Ovary (tissue), 9 donors: Measurements from ENCODE around the gene ADAMTS13. TPM values are rescaled to one million over a fixed set of nuclear protein-coding genes. Genes with fewer than 3 reads are reported as not detected.

Experiments
- DNase-seq, 5 donors: peaks; one replicate each; pipeline ENCODE4 v3.0.0-alpha.2; 2019 to 2020
- H3K27ac ChIP-seq, 2 donors: fragments of 200-600 bp; one replicate each; pipeline versions ENCODE4 v1.5.1 to v1.8.0; 2019 to 2022
- H3K27me3 ChIP-seq: fragments of 200-600 bp; one replicate; pipeline ENCODE4 v1.8.0; 2022
- H3K36me3 ChIP-seq: fragments of 200-600 bp; sonication (generic); one replicate; pipeline ENCODE4 v1.5.1; 2019
- H3K4me1 ChIP-seq: one replicate; pipeline ENCODE4 v1.8.1; 2013; ENCODE audit warnings: mild to moderate bottlenecking, moderate library complexity; ENCODE audit not compliant: insufficient read depth
- H3K4me3 ChIP-seq: fragments of 200-600 bp; sonication (generic); one replicate; pipeline ENCODE4 v1.5.1; 2017
- H3K9me3 ChIP-seq, 2 donors: fragments of 200-600 bp in 1 of 2; sonication (generic) in 1 of 2; one replicate each; pipeline versions ENCODE4 v1.5.1 to v1.8.1; 2013 to 2019; ENCODE audit warnings: mild to moderate bottlenecking in 1 of 2, moderate library complexity in 1 of 2
- CTCF ChIP-seq, 3 donors: fragments of 450-650 bp in 2 of 3; fragments of 200-600 bp in 1 of 3; IDR thresholded peaks; one replicate each; pipeline versions ENCODE4 v1.5.1 to v1.8.0; 2016 to 2022; ENCODE audit warnings: antibody characterized with exemption in 3 of 3, mild to moderate bottlenecking in 1 of 3
- EP300 ChIP-seq: sonication (generic); formaldehyde crosslinking; IDR thresholded peaks from one replicate; pipeline ENCODE4 v1.6.1; 2017; ENCODE audit warnings: antibody characterized with exemption
- POLR2A ChIP-seq: fragments of 450-650 bp; IDR thresholded peaks from one replicate; pipeline ENCODE4 v1.6.1; 2017; ENCODE audit warnings: antibody characterized with exemption, mild to moderate bottlenecking, moderate library complexity
- WGBS, 3 donors: extraction: QIAGEN DNeasy Blood & Tissue Kit in 1 of 3; methylation state at CpG; one replicate each; pipeline versions ENCODE4 v1.1.5 to v1.1.7; 2013 to 2017; 5-methylcytosine and 5-hydroxymethylcytosine counted together
- intact Hi-C, 4 donors: fragments of 100-400 bp; cut with DNase I; formaldehyde crosslinking; loops; one replicate each; pipeline versions ENCODE4 v1.11.0 to v1.15.1; 2022 to 2023
- polyA plus RNA-seq, 2 donors: library from polyadenylated mRNA; stranded (reverse); fragments of 200-250 nt in 1 of 2; fragments of 350-450 nt in 1 of 2; fragmentation: Illumina TruSeq in 1 of 2; extraction: RNeasy Lipid Tissue Mini Kit (QIAGEN cat#74804) in 1 of 2; gene quantifications; one replicate each; pipeline ENCODE4 v1.2.3, GENCODE V29; 2013 to 2014
- total RNA-seq, 7 donors: library from RNA; depleted of rRNA in 2 of 7; stranded (reverse); fragments of >200 nt in 2 of 7; fragmentation: NEBNext Ultra II Directional in 3 of 7; extraction: Animal tissue kit (Norgen Biotek cat#: 25700) in 3 of 7; gene quantifications; one replicate each; pipeline versions ENCODE4 v1.1.0 to v1.2.4, GENCODE V29; 2016 to 2023
- donor health status: DM: no; HTN: no; CAD: no; lungs with moderate emphysema.
- donor health status: DM: no; HTN: no; CAD: no.
- donor health status: Bipolar disorder and iron deficiency.
- donor health status: DM: yes; HTN: yes; CAD: no.
- donor health status: DM: no; HTN: no; CAD: no.
- donor health status: DM: yes; HTN: yes; CAD: no.

ADAMTS13 gene
- total and polyA plus RNA-seq, 9 donors = 0.45 to 4.2 (median 3.6) TPM

GRCh38 chr9:133429641-133430161 is 7.5 kb downstream of the ADAMTS13 start:
- Histone ChIP-seq H3K36me3 (no peaks in the 10 kb centered on the region), H3K27me3 (no peaks in the 10 kb centered on the region), H3K4me3 (no peak overlapping the region), H3K4me1 (peaks cover 1% of the 10 kb centered on the region), H3K9me3 (no peaks in the 10 kb centered on the region), H3K27ac (no peak overlapping the region)
- no peak for TF ChIP-seq POLR2A
- no peak for TF ChIP-seq EP300
- TF ChIP-seq CTCF (IDR thresholded peaks at IDR 0.05) = no peak
- 26 to 38% (median 38%) methylated on average over 44 to 49 of the region's 49 CpGs for WGBS, 3 donors
- DNase-seq = no peak
- intact Hi-C loops = no loop called here

- TF ChIP-seq POLR2A (no peak), EP300 (no peak), CTCF (IDR thresholded peaks at IDR 0.05) (no peak)
- no peak for DNase-seq
- H3K4me3 ChIP-seq = no peak overlapping the region
- WGBS, 3 donors = 90 to 100% (median 96%) methylated on average over 1 of the region's 1 CpG
- no peaks in the 10 kb centered on the region for H3K27me3 ChIP-seq
- H3K36me3 ChIP-seq = no peaks in the 10 kb centered on the region
- intact Hi-C loops = no loop called here
- no peak overlapping the region for H3K27ac ChIP-seq
- H3K9me3 ChIP-seq = no peaks in the 10 kb centered on the region
- peaks cover 1% of the 10 kb centered on the region for H3K4me1 ChIP-seq
Measured at GRCh38 chr9:133430244-133430643, 8.1 kb downstream of the ADAMTS13 start.

- Histone ChIP-seq H3K36me3 (no peaks in the 10 kb centered on the region), H3K4me1 (peaks cover 1% of the 10 kb centered on the region), H3K4me3 (no peak overlapping the region), H3K27me3 (no peaks in the 10 kb centered on the region), H3K9me3 (no peaks in the 10 kb centered on the region), H3K27ac (no peak overlapping the region)
- intact Hi-C loops = no loop called here
- no peak for TF ChIP-seq POLR2A
- no peak for TF ChIP-seq CTCF (IDR thresholded peaks at IDR 0.05)
- no peak for TF ChIP-seq EP300
- no peak for DNase-seq
- WGBS, 3 donors = 81 to 91% (median 88%) methylated on average over 9 to 11 of the region's 11 CpGs
Measured at GRCh38 chr9:133433351-133433843, 11.2 kb downstream of the ADAMTS13 start.

- Histone ChIP-seq H3K36me3 (no peaks in the 10 kb centered on the region), H3K4me3 (no peak overlapping the region), H3K27ac (no peak overlapping the region), H3K9me3 (no peaks in the 10 kb centered on the region), H3K27me3 (no peaks in the 10 kb centered on the region), H3K4me1 (no peaks in the 10 kb centered on the region)
- intact Hi-C loops = no loop called here
- WGBS, 3 donors = 76 to 79% (median 77%) methylated on average over 16 of the region's 16 CpGs
- TF ChIP-seq EP300 = no peak
- TF ChIP-seq POLR2A = no peak
- TF ChIP-seq CTCF (IDR thresholded peaks at IDR 0.05) = no peak
- DNase-seq = no peak
Measured at GRCh38 chr9:133436681-133437080, 14.5 kb downstream of the ADAMTS13 start.
